Stomach (tissue), 9 donors: ENCODE data around the gene ELANE. TPM values are rescaled to one million over a fixed set of nuclear protein-coding genes. Genes with fewer than 3 reads are reported as not detected.

Experiments
- DNase-seq, 2 donors: peaks; one replicate each; pipeline versions ENCODE4 v3.0.0 to v3.0.0-alpha.2; 2013 to 2019
- H3K27ac ChIP-seq, 5 donors: fragments of 200-600 bp in 4 of 5; sonication (generic) in 4 of 5; one replicate each; pipeline ENCODE4 v1.5.1; 2013 to 2019; ENCODE audit warnings: mild to moderate bottlenecking in 1 of 5, moderate library complexity in 1 of 5
- H3K27me3 ChIP-seq, 3 donors: fragments of 200-600 bp; sonication (generic); one replicate each; pipeline ENCODE4 v1.5.1; 2017 to 2019; ENCODE audit warnings: mixed run types in 1 of 3
- H3K36me3 ChIP-seq, 4 donors: fragments of 200-600 bp; sonication (generic); 1 replicate in 3 of 4; 2 replicates in 1 of 4; pipeline ENCODE4 v1.5.1; 2016 to 2019
- H3K4me1 ChIP-seq, 4 donors: fragments of 200-600 bp; sonication (generic); one replicate each; pipeline ENCODE4 v1.5.1; 2016 to 2019
- H3K4me3 ChIP-seq, 4 donors: fragments of 200-600 bp; sonication (generic) in 3 of 4; one replicate each; pipeline ENCODE4 v1.5.1; 2016 to 2019; ENCODE audit warnings: mild to moderate bottlenecking in 1 of 4
- H3K9me3 ChIP-seq, 4 donors: fragments of 200-600 bp; sonication (generic); one replicate each; pipeline ENCODE4 v1.5.1; 2016 to 2019
- CTCF ChIP-seq, 7 experiments: fragments of 450-650 bp in 4 of 7; fragments of 200-600 bp in 3 of 7; sonication (generic) in 3 of 7; IDR thresholded peaks; one replicate each; pipeline ENCODE4 v1.5.1; 2016 to 2019; ENCODE audit warnings: antibody characterized with exemption in 7 of 7, control low read depth in 2 of 7, mild to moderate bottlenecking in 1 of 7
- EP300 ChIP-seq: sonication (generic); formaldehyde crosslinking; IDR thresholded peaks from one replicate; pipeline ENCODE4 v1.6.1; 2017; ENCODE audit warnings: antibody characterized with exemption
- POLR2A ChIP-seq, 4 donors: fragments of 450-650 bp; IDR thresholded peaks; one replicate each; pipeline ENCODE4 v1.6.1; 2016; ENCODE audit warnings: antibody characterized with exemption in 4 of 4, control low read depth in 2 of 4, mild to moderate bottlenecking in 1 of 4, moderate library complexity in 1 of 4
- POLR2AphosphoS5 ChIP-seq, 3 donors: sonication (generic); formaldehyde crosslinking; IDR thresholded peaks; one replicate each; pipeline ENCODE4 v1.6.1; 2016; ENCODE audit warnings: antibody characterized with exemption in 3 of 3
- WGBS, 5 donors: extraction: QIAGEN DNeasy Blood & Tissue Kit in 3 of 5; methylation state at CpG; one replicate each; pipeline versions ENCODE4 v1.1.5 to v1.1.7; 2013 to 2018; 5-methylcytosine and 5-hydroxymethylcytosine counted together
- intact Hi-C: fragments of 100-400 bp; cut with DNase I; formaldehyde crosslinking; loops from one replicate; pipeline ENCODE4 v1.15.1; 2023; ENCODE audit warnings: low total_unique reads
- polyA plus RNA-seq, 3 donors: library from polyadenylated mRNA; stranded (reverse); fragments of 200-250 nt; gene quantifications; one replicate each; pipeline ENCODE4 v1.2.3, GENCODE V29; 2013
- total RNA-seq, 5 donors: library from RNA; depleted of rRNA; stranded (reverse); fragments of >200 nt; gene quantifications; one replicate each; pipeline versions ENCODE4 v1.1.0 to v1.2.3, GENCODE V29; 2014 to 2016
- donor health status: healthy with polysubstance abuse.
- donor health status: Bipolar disorder and iron deficiency.
- donor health status: healthy.

ELANE gene
- total and polyA plus RNA-seq, 8 donors = 1.1 to 10.5 (median 3.2) TPM; not detected in 4

GRCh38 chr19:813219-814151 is 38.6 kb upstream of the ELANE start:
- H3K36me3 ChIP-seq = peaks cover 43 to 53% (median 51%) of the 10 kb centered on the region in 4 donors
- no peak overlapping the region for H3K27ac ChIP-seq
- no peaks in the 10 kb centered on the region for H3K4me1 ChIP-seq
- TF ChIP-seq EP300 (no peak), POLR2A (IDR thresholded peaks at IDR 0.05) (no peak), POLR2AphosphoS5 (IDR thresholded peaks at IDR 0.05) (no peak), CTCF (IDR thresholded peaks at IDR 0.05) (no peak)
- DNase-seq = no peak
- 89 to 96% (median 93%) methylated on average over 52 to 87 of the region's 87 CpGs for WGBS, 5 donors
- no peaks in the 10 kb centered on the region for H3K27me3 ChIP-seq
- intact Hi-C loops = no loop called here
- H3K4me3 ChIP-seq = no peak overlapping the region
- H3K9me3 ChIP-seq = no peaks in the 10 kb centered on the region

- no peak for TF ChIP-seq POLR2A (IDR thresholded peaks at IDR 0.05)
- peaks cover 34 to 44% (median 42%) of the 10 kb centered on the region in 4 donors for H3K36me3 ChIP-seq
- no peaks in the 10 kb centered on the region for H3K9me3 ChIP-seq
- no peak overlapping the region for H3K4me3 ChIP-seq
- no peak for DNase-seq
- H3K27ac ChIP-seq = no peak overlapping the region
- 84 to 91% (median 89%) methylated on average over 45 to 49 of the region's 49 CpGs for WGBS, 5 donors
- H3K27me3 ChIP-seq = no peaks in the 10 kb centered on the region
- intact Hi-C loops = no loop called here
- no peaks in the 10 kb centered on the region for H3K4me1 ChIP-seq
These were observed 37.7 kb upstream of the ELANE start for GRCh38 chr19:814152-815078.

GRCh38 chr19:815079-815774 is 36.9 kb upstream of the ELANE start:
- Histone ChIP-seq H3K4me3 (no peak overlapping the region), H3K4me1 (no peaks in the 10 kb centered on the region), H3K27me3 (no peaks in the 10 kb centered on the region), H3K27ac (no peak overlapping the region), H3K9me3 (no peaks in the 10 kb centered on the region), H3K36me3 (peaks cover 26 to 36% (median 33%) of the 10 kb centered on the region in 4 donors)
- no peak for TF ChIP-seq EP300
- TF ChIP-seq CTCF (IDR thresholded peaks at IDR 0.05) = no peak
- no peak for TF ChIP-seq POLR2A (IDR thresholded peaks at IDR 0.05)
- no peak for TF ChIP-seq POLR2AphosphoS5 (IDR thresholded peaks at IDR 0.05)
- 89 to 93% (median 92%) methylated on average over 8 to 47 of the region's 47 CpGs for WGBS, 5 donors
- intact Hi-C loops = no loop called here
- DNase-seq = no peak

- no peak overlapping the region for H3K27ac ChIP-seq
- 90 to 98% (median 96%) methylated on average over 13 of the region's 13 CpGs for WGBS, 5 donors
- no peak for DNase-seq
- intact Hi-C loops = no loop called here
- H3K9me3 ChIP-seq = no peaks in the 10 kb centered on the region
- TF ChIP-seq EP300 (no peak), POLR2AphosphoS5 (IDR thresholded peaks at IDR 0.05) (no peak)
- H3K4me3 ChIP-seq = no peak overlapping the region
- H3K4me1 ChIP-seq = no peaks in the 10 kb centered on the region
- H3K27me3 ChIP-seq = peaks cover 0 to 2% (median under 1%) of the 10 kb centered on the region in 3 donors
- H3K36me3 ChIP-seq = peaks cover 18 to 29% (median 26%) of the 10 kb centered on the region in 4 donors
These were observed 36.2 kb upstream of the ELANE start for GRCh38 chr19:815775-816499.
